Left ventricle myocardium superior (tissue), 1 donor: ENCODE results near the gene VILL. TPM values are rescaled to one million over a fixed set of nuclear protein-coding genes. Genes with fewer than 3 reads are reported as not detected.
A peak's percentile ranks its signal among the peaks of the same experiment; 100 is the strongest.

Experiments
- ATAC-seq: fragments of 200-7000 bp; cut with Tn5 transposase; one replicate; pipeline ENCODE4 v1.9.1; 2020; ENCODE audit warnings: mild to moderate bottlenecking, moderate library complexity
- DNase-seq: peaks from one replicate; pipeline ENCODE4 v3.0.0-alpha.2; 2020
- intact Hi-C: fragments of 100-400 bp; cut with micrococcal nuclease; formaldehyde crosslinking; loops from one replicate; pipeline ENCODE4 v1.11.0; 2022
- total RNA-seq: library from RNA; stranded (reverse); fragmentation: NEBNext Ultra II Directional; extraction: Animal tissue kit (Norgen Biotek cat#: 25700); gene quantifications from one replicate; pipeline ENCODE4 v1.2.1, GENCODE V29; 2021
- donor health status: DM: no; HTN: yes; CAD: no; lungs with severe emphysema.

VILL gene
- total RNA-seq, 1 donor from 2014 or later = 2.7 TPM

- no peak for DNase-seq
- intact Hi-C loops = no loop called here
- ATAC-seq = no peak
These were observed 5.4 kb downstream of the VILL start for GRCh38 chr3:37995652-37996641.

GRCh38 chr3:37996785-37997301, 6.3 kb downstream of the VILL start:
- DNase-seq = peak; percentile 63
- intact Hi-C loops = no loop called here
- ATAC-seq = peak; percentile 13

- DNase-seq (no peak), ATAC-seq (no peak)
- intact Hi-C loops = no loop called here
These were observed 6.8 kb downstream of the VILL start for GRCh38 chr3:37997342-37997741.

- ATAC-seq = no peak
- intact Hi-C loops = no loop called here
These were observed 7.3 kb downstream of the VILL start for GRCh38 chr3:37997791-37998370.

GRCh38 chr3:37999836-38000235, 9.2 kb downstream of the VILL start:
- intact Hi-C loops = no loop called here
- DNase-seq (no peak), ATAC-seq (no peak)

More at GRCh38 chr3:37997791-37998370, 7.3 kb downstream of the VILL start:
- peak; percentile 64 for DNase-seq

- DNase-seq (no peak), ATAC-seq (no peak)
- intact Hi-C loops = no loop called here
These were observed 9.8 kb downstream of the VILL start for GRCh38 chr3:38000242-38000916.

GRCh38 chr3:38000965-38001455, 10.4 kb downstream of the VILL start:
- intact Hi-C loops = no loop called here
- ATAC-seq = no peak
- DNase-seq = no peak

- DNase-seq (no peak), ATAC-seq (no peak)
- intact Hi-C loops = no loop called here
These were observed 11.0 kb downstream of the VILL start for GRCh38 chr3:38001456-38002081.

- intact Hi-C loops = no loop called here
- DNase-seq (no peak), ATAC-seq (no peak)
These were observed 11.8 kb downstream of the VILL start for GRCh38 chr3:38002291-38002876.

GRCh38 chr3:38002940-38003339, 12.4 kb downstream of the VILL start:
- intact Hi-C loops = no loop called here
- ATAC-seq (no peak), DNase-seq (no peak)

- DNase-seq (peak; percentile 83), ATAC-seq (peak; percentile 51)
- intact Hi-C loops = no loop called here
These were observed 12.8 kb downstream of the VILL start for GRCh38 chr3:38003371-38003816.

- ATAC-seq (peak; percentile 48), DNase-seq (peak; percentile 77)
- intact Hi-C loops = no loop called here
These were observed 13.3 kb downstream of the VILL start for GRCh38 chr3:38003817-38004414.

GRCh38 chr3:38004415-38005075, 14.0 kb downstream of the VILL start:
- intact Hi-C loops = no loop called here
- ATAC-seq (peak; percentile 79), DNase-seq (peak; percentile 86)

- intact Hi-C loops = no loop called here
- DNase-seq (peak; percentile 88), ATAC-seq (peak; percentile 67)
These were observed 14.8 kb downstream of the VILL start for GRCh38 chr3:38005076-38006020.

- intact Hi-C loops = no loop called here
- DNase-seq = no peak
- no peak for ATAC-seq
These were observed 15.4 kb downstream of the VILL start for GRCh38 chr3:38006031-38006430.

- intact Hi-C loops = no loop called here
- ATAC-seq = no peak
- DNase-seq = no peak
These were observed 15.9 kb downstream of the VILL start for GRCh38 chr3:38006445-38006995.

- DNase-seq (no peak), ATAC-seq (no peak)
- intact Hi-C loops = no loop called here
These were observed 17.1 kb downstream of the VILL start for GRCh38 chr3:38007754-38008090.
